DND-41 (cell line): ENCODE measurements around the gene ARHGAP15.

Experiments used
- ATAC-seq: fragments of 200-7000 bp; cut with Tn5 transposase; 3 replicates; pipeline ENCODE4 v1.9.1; 2021; ENCODE audit warnings: low read depth; ENCODE audit not compliant: insufficient read depth
- DNase-seq: peaks from one replicate; pipeline ENCODE4 v3.0.0-alpha.2; 2020
- H2AFZ ChIP-seq: 2 replicates; pipeline ENCODE4 v1.6.0; 2012; ENCODE audit warnings: low read depth, low read length
- H3K27ac ChIP-seq: 2 replicates; pipeline ENCODE4 v1.5.1; 2012; ENCODE audit warnings: low read length, inconsistent platforms
- H3K27me3 ChIP-seq: fragments of 200-600 bp; sonication (generic); 2 replicates; pipeline ENCODE4 v1.6.0; 2012; ENCODE audit warnings: low read length, mild to moderate bottlenecking, inconsistent platforms; ENCODE audit not compliant: insufficient read depth, poor library complexity
- H3K36me3 ChIP-seq: 2 replicates; pipeline ENCODE4 v1.5.1; 2012; ENCODE audit warnings: low read length, inconsistent platforms; ENCODE audit not compliant: insufficient read depth
- H3K4me1 ChIP-seq: 2 replicates; pipeline ENCODE4 v1.5.1; 2012; ENCODE audit warnings: mild to moderate bottlenecking, low read length; ENCODE audit not compliant: insufficient read depth
- H3K4me2 ChIP-seq: 2 replicates; pipeline ENCODE4 v1.6.0; 2012; ENCODE audit warnings: mild to moderate bottlenecking, moderate library complexity, low read length, inconsistent platforms; ENCODE audit not compliant: insufficient read depth
- H3K4me3 ChIP-seq, 2 experiments: fragments of 200-600 bp in 1 of 2; shearing (Covaris generic) in 1 of 2; 2 replicates each; pipeline ENCODE4 v1.5.1; 2012 to 2016; ENCODE audit warnings: inconsistent platforms in 2 of 2, low read length in 2 of 2, mild to moderate bottlenecking in 2 of 2, low read depth in 1 of 2, moderate library complexity in 1 of 2
- H3K79me2 ChIP-seq: 2 replicates; pipeline ENCODE4 v1.6.0; 2012; ENCODE audit warnings: low read length, inconsistent platforms; ENCODE audit not compliant: insufficient read depth
- H3K9ac ChIP-seq: 2 replicates; pipeline ENCODE4 v1.6.0; 2012; ENCODE audit warnings: low read depth, mild to moderate bottlenecking, inconsistent platforms, low read length, moderate library complexity
- H3K9me3 ChIP-seq: 2 replicates; pipeline ENCODE4 v1.5.1; 2012; ENCODE audit warnings: low read length, moderate library complexity, mild to moderate bottlenecking, inconsistent platforms; ENCODE audit not compliant: insufficient read depth, severe bottlenecking
- H4K20me1 ChIP-seq: 2 replicates; pipeline ENCODE4 v1.6.0; 2012; ENCODE audit warnings: low read length; ENCODE audit not compliant: insufficient read depth
- EZH2 ChIP-seq: IDR thresholded peaks from 3 replicates; pipeline ENCODE4 v1.6.1; 2012; ENCODE audit warnings: borderline replicate concordance, low read depth, mild to moderate bottlenecking, moderate library complexity, low read length, inconsistent platforms; ENCODE audit not compliant: severe bottlenecking
- TF ChIP-seq, protein P1 (sequence below): IDR thresholded peaks from 2 replicates; pipeline ENCODE4 v1.5.1; 2012; ENCODE audit warnings: borderline replicate concordance, low read length, moderate library complexity, mild to moderate bottlenecking; ENCODE audit not compliant: poor library complexity, severe bottlenecking; ENCODE audit errors: extremely low read depth

ARHGAP15 gene

DNA sequence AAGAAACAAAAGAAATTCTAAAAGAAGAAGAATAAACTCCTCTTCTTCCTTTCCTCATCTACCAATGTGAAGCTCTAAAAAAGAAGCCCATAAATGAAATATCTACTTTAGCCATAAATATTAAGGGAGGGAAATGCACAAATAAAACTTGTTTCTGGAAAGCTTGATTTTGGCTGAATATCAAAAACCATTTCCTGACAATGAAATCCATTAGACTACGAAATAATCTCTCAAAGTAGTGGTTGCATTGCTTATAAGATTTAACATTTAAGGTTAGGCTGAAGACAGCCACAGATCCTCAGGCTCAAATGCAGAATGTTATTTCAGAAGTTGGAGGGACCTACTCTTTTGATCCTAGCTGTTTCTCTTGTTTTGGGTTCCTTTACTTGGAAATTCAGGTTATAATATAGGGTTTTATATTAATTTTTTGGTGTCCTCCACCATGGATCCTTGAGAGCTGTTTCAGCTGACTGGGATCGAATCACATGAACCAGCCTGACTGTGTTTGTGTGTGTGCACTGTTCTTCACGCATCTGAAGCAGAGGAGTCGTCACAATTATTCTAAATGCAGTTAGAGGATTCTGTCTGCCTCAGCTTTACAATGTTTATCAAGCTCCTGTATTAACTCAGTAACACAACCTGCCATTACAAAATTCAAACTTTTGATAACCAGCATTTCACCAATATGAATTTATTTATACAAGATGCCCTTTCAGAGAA is 474.8 kb downstream of the ARHGAP15 start:
- ATAC-seq (no peak), DNase-seq (no peak)
- Histone ChIP-seq H3K9me3 (no peaks in the 10 kb centered on the region), H3K36me3 (peaks cover 20% of the 10 kb centered on the region; the same call in 1 of the 2 replicates), H3K9ac (no peak overlapping the region), H3K4me1 (0 out of 2 replicates have a peak, but pooled peaks cover 6% of the 10 kb centered on the region), H3K79me2 (no peaks in the 10 kb centered on the region), H3K27ac (no peak overlapping the region), H3K27me3 (no peaks in the 10 kb centered on the region), H4K20me1 (no peaks in the 10 kb centered on the region; the same call in 1 of the 2 replicates), H2AFZ (no peak overlapping the region), H3K4me3 (no peak overlapping the region), H3K4me2 (no peak overlapping the region)
- TF ChIP-seq, protein P1, sequence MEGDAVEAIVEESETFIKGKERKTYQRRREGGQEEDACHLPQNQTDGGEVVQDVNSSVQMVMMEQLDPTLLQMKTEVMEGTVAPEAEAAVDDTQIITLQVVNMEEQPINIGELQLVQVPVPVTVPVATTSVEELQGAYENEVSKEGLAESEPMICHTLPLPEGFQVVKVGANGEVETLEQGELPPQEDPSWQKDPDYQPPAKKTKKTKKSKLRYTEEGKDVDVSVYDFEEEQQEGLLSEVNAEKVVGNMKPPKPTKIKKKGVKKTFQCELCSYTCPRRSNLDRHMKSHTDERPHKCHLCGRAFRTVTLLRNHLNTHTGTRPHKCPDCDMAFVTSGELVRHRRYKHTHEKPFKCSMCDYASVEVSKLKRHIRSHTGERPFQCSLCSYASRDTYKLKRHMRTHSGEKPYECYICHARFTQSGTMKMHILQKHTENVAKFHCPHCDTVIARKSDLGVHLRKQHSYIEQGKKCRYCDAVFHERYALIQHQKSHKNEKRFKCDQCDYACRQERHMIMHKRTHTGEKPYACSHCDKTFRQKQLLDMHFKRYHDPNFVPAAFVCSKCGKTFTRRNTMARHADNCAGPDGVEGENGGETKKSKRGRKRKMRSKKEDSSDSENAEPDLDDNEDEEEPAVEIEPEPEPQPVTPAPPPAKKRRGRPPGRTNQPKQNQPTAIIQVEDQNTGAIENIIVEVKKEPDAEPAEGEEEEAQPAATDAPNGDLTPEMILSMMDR: no peak
- TF ChIP-seq EZH2: no peak

DNA sequence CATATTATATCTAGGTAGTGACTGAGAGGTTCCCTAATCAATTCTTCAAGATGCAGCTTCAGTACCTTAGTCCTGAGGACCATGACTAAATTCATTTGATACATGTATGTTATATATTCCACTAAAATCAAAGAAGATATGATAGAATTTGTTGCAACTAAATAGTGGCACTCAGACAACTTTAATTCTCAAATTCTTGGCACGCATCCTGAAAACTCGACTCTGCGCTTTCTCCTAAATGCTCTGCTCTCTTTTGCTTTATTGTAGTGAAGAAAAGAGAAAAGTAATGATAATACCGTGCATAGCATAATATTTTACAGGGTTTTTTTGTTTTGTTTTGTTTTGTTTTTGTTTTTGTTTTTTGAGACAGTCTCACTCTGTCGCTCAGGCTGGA is 475.3 kb downstream of the ARHGAP15 start:
- no peaks in the 10 kb centered on the region; the same call in 1 of the 2 replicates for H4K20me1 ChIP-seq
- no peak overlapping the region for H2AFZ ChIP-seq
- 0 out of 2 replicates have a peak, but pooled peaks cover 6% of the 10 kb centered on the region for H3K4me1 ChIP-seq
- H3K9me3 ChIP-seq: no peaks in the 10 kb centered on the region
- DNase-seq (no peak), ATAC-seq (no peak)
- no peaks in the 10 kb centered on the region for H3K79me2 ChIP-seq
- peaks cover 16% of the 10 kb centered on the region; the same call in 1 of the 2 replicates for H3K36me3 ChIP-seq
- H3K4me3 ChIP-seq: no peak overlapping the region
- TF ChIP-seq, protein P1: no peak
- TF ChIP-seq EZH2: no peak
- H3K27ac ChIP-seq: no peak overlapping the region
- no peak overlapping the region for H3K9ac ChIP-seq
- H3K4me2 ChIP-seq: no peak overlapping the region
- no peaks in the 10 kb centered on the region for H3K27me3 ChIP-seq

DNA sequence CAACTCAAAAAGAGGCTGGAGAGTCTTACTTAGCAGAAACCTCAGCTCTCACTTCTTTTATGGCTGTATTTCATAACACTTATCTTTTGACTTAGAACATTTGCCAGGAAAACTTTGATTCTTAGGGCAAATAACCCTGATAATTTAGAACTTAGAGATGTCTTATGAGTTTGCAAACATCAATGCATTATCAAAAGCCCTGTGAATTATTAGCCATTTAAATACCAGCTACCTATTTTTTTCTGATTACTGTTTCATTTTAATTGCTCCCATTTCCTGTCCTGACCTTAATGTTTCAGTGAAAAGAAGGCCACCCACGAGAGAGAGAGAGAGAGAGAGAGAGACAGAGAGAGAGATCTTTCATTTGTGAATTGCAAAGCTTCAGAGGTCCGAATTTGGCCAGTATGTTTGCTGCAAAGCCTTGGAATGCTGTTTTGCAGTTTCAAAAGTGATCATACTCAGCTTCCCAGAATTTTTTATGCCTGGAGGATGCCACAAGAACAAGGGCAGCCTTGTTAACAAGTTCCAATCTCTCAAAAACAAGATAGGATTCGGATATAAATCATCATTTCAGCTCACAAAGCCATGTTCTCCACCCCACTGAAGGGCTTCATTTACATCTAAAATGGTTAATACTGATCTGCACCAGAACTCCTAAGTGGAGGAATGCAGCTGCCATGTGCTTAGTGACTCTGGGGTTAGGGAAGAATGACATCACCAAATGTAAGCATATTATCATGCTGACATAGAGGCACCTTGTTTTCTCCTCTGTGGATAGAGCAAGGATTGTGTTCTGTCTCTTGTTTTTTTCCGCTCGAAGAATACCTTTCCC is 478.2 kb downstream of the ARHGAP15 start:
- H3K4me3 ChIP-seq: no peak overlapping the region
- H3K27ac ChIP-seq: no peak overlapping the region
- no peaks in the 10 kb centered on the region for H3K9me3 ChIP-seq
- DNase-seq: no peak
- H2AFZ ChIP-seq: no peak overlapping the region
- H3K4me1 ChIP-seq: 0 out of 2 replicates have a peak, but pooled peaks cover 6% of the 10 kb centered on the region
- H4K20me1 ChIP-seq: no peaks in the 10 kb centered on the region; the same call in 1 of the 2 replicates
- H3K79me2 ChIP-seq: no peaks in the 10 kb centered on the region
- no peaks in the 10 kb centered on the region for H3K27me3 ChIP-seq
- 0 out of 3 replicates have a peak, but pooled peaks have one; percentile 18 for ATAC-seq
- no peak for TF ChIP-seq EZH2
- TF ChIP-seq, protein P1: no peak
- H3K4me2 ChIP-seq: no peak overlapping the region
- H3K9ac ChIP-seq: no peak overlapping the region
- H3K36me3 ChIP-seq: peaks cover 25% of the 10 kb centered on the region; the same call in 1 of the 2 replicates
